Subcutaneous adipose tissue (tissue), 4 donors: ENCODE results near the gene ACAP1. TPM values are rescaled to one million over a fixed set of nuclear protein-coding genes. Genes with fewer than 3 reads are reported as not detected.

Experiments
- CTCF ChIP-seq: fragments of 450-650 bp; IDR thresholded peaks from one replicate; pipeline ENCODE4 v1.5.1; 2016; ENCODE audit warnings: low read depth, mild to moderate bottlenecking, control low read depth, antibody characterized with exemption, moderate library complexity
- total RNA-seq, 4 donors: library from RNA; depleted of rRNA; stranded (reverse); fragments of >200 nt; gene quantifications; one replicate each; pipeline ENCODE4 v1.1.0, GENCODE V29; 2016

ACAP1 gene
- total RNA-seq, 4 donors from 2014 or later = 1.8 to 8.4 (median 4.0) TPM

- no peak for TF ChIP-seq CTCF
These were observed 8.3 kb upstream of the ACAP1 start for GRCh38 chr17:7328009-7328408.

- TF ChIP-seq CTCF = no peak
These were observed 7.4 kb upstream of the ACAP1 start, which contains the start of gene NEURL4 for GRCh38 chr17:7328840-7329373. Gene NEURL4 (minus strand): TSS chr17:7329335. CDS start chr17:7329312, 23 bp downstream.

- no peak for TF ChIP-seq CTCF
These were observed 6.8 kb upstream of the ACAP1 start for GRCh38 chr17:7329374-7329996.

GRCh38 chr17:7329997-7330637 lies 6.2 kb upstream of the ACAP1 start:
- TF ChIP-seq CTCF = no peak

- no peak for TF ChIP-seq CTCF
These were observed 5.7 kb upstream of the ACAP1 start for GRCh38 chr17:7330638-7331015.

- TF ChIP-seq CTCF = no peak
These were observed 4.2 kb upstream of the ACAP1 start for GRCh38 chr17:7332111-7332510.

GRCh38 chr17:7334938-7335538 lies 1.3 kb upstream of the ACAP1 start:
- no peak for TF ChIP-seq CTCF
